H9 (cell line): ENCODE results near the gene SELENOV. TPM values are rescaled to one million over a fixed set of nuclear protein-coding genes. Genes with fewer than 3 reads are reported as not detected.

Source experiments
- DNase-seq: peaks from one replicate; pipeline ENCODE4 v3.0.0-alpha.2; 2017
- H2AFZ ChIP-seq: one replicate; pipeline ENCODE4 v1.6.1; 2013; ENCODE audit warnings: mild to moderate bottlenecking, low read length, control low read depth, moderate library complexity
- H2AK5ac ChIP-seq: 2 replicates; pipeline ENCODE4 v1.6.1; 2013; ENCODE audit warnings: low read length, control low read depth, mixed read lengths; ENCODE audit not compliant: insufficient read length
- H2BK120ac ChIP-seq: one replicate; pipeline ENCODE4 v1.6.1; 2013; ENCODE audit warnings: low read depth, mild to moderate bottlenecking, low read length, control low read depth, inconsistent platforms; ENCODE audit not compliant: poor library complexity, severe bottlenecking
- H2BK12ac ChIP-seq: 2 replicates; pipeline ENCODE4 v1.6.1; 2013; ENCODE audit warnings: low read length, control low read depth, mixed read lengths, low read depth; ENCODE audit not compliant: insufficient read length
- H2BK15ac ChIP-seq: 2 replicates; pipeline ENCODE4 v1.6.1; 2013; ENCODE audit warnings: low read depth, low read length, control low read depth
- H2BK20ac ChIP-seq: one replicate; pipeline ENCODE4 v1.6.1; 2013; ENCODE audit warnings: low read depth, mild to moderate bottlenecking, low read length, control low read depth, inconsistent platforms; ENCODE audit not compliant: poor library complexity, severe bottlenecking
- H2BK5ac ChIP-seq: 2 replicates; pipeline ENCODE4 v1.6.1; 2013; ENCODE audit warnings: low read length, control low read depth, mixed read lengths; ENCODE audit not compliant: insufficient read length
- H3K14ac ChIP-seq: 2 replicates; pipeline ENCODE4 v1.6.1; 2013; ENCODE audit warnings: low read length, control low read depth; ENCODE audit not compliant: insufficient read depth
- H3K18ac ChIP-seq: 2 replicates; pipeline ENCODE4 v1.6.1; 2013; ENCODE audit warnings: low read depth, mild to moderate bottlenecking, mixed read lengths, low read length, control low read depth; ENCODE audit not compliant: insufficient read length
- H3K23ac ChIP-seq: 2 replicates; pipeline ENCODE4 v1.6.1; 2013; ENCODE audit warnings: low read length, control low read depth, mixed read lengths, low read depth; ENCODE audit not compliant: insufficient read length
- H3K23me2 ChIP-seq: 2 replicates; pipeline ENCODE4 v1.6.1; 2013; ENCODE audit warnings: low read depth, mild to moderate bottlenecking, mixed read lengths, low read length, control low read depth; ENCODE audit not compliant: insufficient read length, poor library complexity, severe bottlenecking
- H3K27ac ChIP-seq: 2 replicates; pipeline ENCODE4 v1.5.1; 2013; ENCODE audit warnings: low read length, control low read depth, mixed read lengths, low read depth; ENCODE audit not compliant: insufficient read length
- H3K27me3 ChIP-seq: 2 replicates; pipeline ENCODE4 v1.6.1; 2013; ENCODE audit warnings: low read length, control low read depth, inconsistent platforms; ENCODE audit not compliant: insufficient read depth
- H3K4ac ChIP-seq: 2 replicates; pipeline ENCODE4 v1.6.1; 2013; ENCODE audit warnings: low read depth, mild to moderate bottlenecking, control low read depth, inconsistent platforms, low read length, moderate library complexity
- H3K4me1 ChIP-seq: 2 replicates; pipeline ENCODE4 v1.6.1; 2013; ENCODE audit warnings: low read length, control low read depth, inconsistent platforms; ENCODE audit not compliant: insufficient read depth
- H3K4me2 ChIP-seq: 2 replicates; pipeline ENCODE4 v1.6.1; 2013; ENCODE audit warnings: low read length, control low read depth, mixed read lengths; ENCODE audit not compliant: insufficient read length, insufficient read depth
- H3K56ac ChIP-seq: 2 replicates; pipeline ENCODE4 v1.6.1; 2013; ENCODE audit warnings: low read depth, mild to moderate bottlenecking, mixed read lengths, low read length, control low read depth; ENCODE audit not compliant: insufficient read length
- H3K79me1 ChIP-seq: 2 replicates; pipeline ENCODE4 v1.6.1; 2013; ENCODE audit warnings: low read depth, mild to moderate bottlenecking, moderate library complexity, low read length, control low read depth, inconsistent platforms; ENCODE audit not compliant: insufficient read depth, poor library complexity, severe bottlenecking
- H3K79me2 ChIP-seq: 2 replicates; pipeline ENCODE4 v1.6.1; 2013; ENCODE audit warnings: low read length, control low read depth, inconsistent platforms; ENCODE audit not compliant: insufficient read depth
- H3K9ac ChIP-seq: 2 replicates; pipeline ENCODE4 v1.6.1; 2013; ENCODE audit warnings: low read length, control low read depth, mixed read lengths; ENCODE audit not compliant: insufficient read length; ENCODE audit errors: extremely low read depth
- H3K9me3 ChIP-seq: one replicate; pipeline ENCODE4 v1.6.1; 2013; ENCODE audit warnings: low read depth, low read length, inconsistent platforms; ENCODE audit not compliant: control insufficient read depth
- H3T11ph ChIP-seq: one replicate; pipeline ENCODE4 v1.6.1; 2013; ENCODE audit warnings: mild to moderate bottlenecking, low read length, control low read depth, inconsistent platforms
- H4K20me1 ChIP-seq: one replicate; pipeline ENCODE4 v1.6.1; 2013; ENCODE audit not compliant: control insufficient read depth, insufficient read length, insufficient read depth
- H4K5ac ChIP-seq: 2 replicates; pipeline ENCODE4 v1.6.1; 2013; ENCODE audit warnings: low read depth, mild to moderate bottlenecking, mixed read lengths, low read length, control low read depth; ENCODE audit not compliant: insufficient read length
- H4K8ac ChIP-seq: replicated peaks from 2 replicates; pipeline ENCODE4 v1.6.1; 2013; ENCODE audit warnings: low read length, control low read depth, mixed read lengths, low read depth; ENCODE audit not compliant: insufficient read length
- H4K91ac ChIP-seq: 2 replicates; pipeline ENCODE4 v1.6.1; 2013; ENCODE audit warnings: low read depth, mild to moderate bottlenecking, moderate library complexity, mixed read lengths, low read length, control low read depth; ENCODE audit not compliant: insufficient read length
- H3K27ac Mint-ChIP-seq, 3 experiments: 2 replicates in 2 of 3; 3 replicates in 1 of 3; pipeline ENCODE4 v1.8.0; 2020 to 2021; ENCODE audit warnings: mixed read lengths in 3 of 3, mild to moderate bottlenecking in 1 of 3, moderate library complexity in 1 of 3
- H3K27me3 Mint-ChIP-seq: 2 replicates; pipeline ENCODE4 v1.8.0; 2021; ENCODE audit warnings: low read depth, mild to moderate bottlenecking, moderate library complexity, mixed read lengths
- H3K36me3 Mint-ChIP-seq, 3 experiments: 2 replicates in 2 of 3; 3 replicates in 1 of 3; pipeline ENCODE4 v1.8.0; 2020 to 2021; ENCODE audit warnings: low read depth in 3 of 3, mixed read lengths in 3 of 3; ENCODE audit not compliant: insufficient read depth in 1 of 3
- H3K4me1 Mint-ChIP-seq, 2 experiments: 2 replicates each; pipeline ENCODE4 v1.8.0; 2020; ENCODE audit warnings: mixed read lengths in 2 of 2
- H3K4me3 Mint-ChIP-seq, 2 experiments: 2 replicates in 1 of 2; 3 replicates in 1 of 2; pipeline ENCODE4 v1.8.0; 2020 to 2021; ENCODE audit warnings: mild to moderate bottlenecking in 2 of 2, mixed read lengths in 2 of 2, moderate library complexity in 1 of 2
- H3K9me3 Mint-ChIP-seq, 2 experiments: 2 replicates in 1 of 2; 3 replicates in 1 of 2; pipeline ENCODE4 v1.8.0; 2020; ENCODE audit warnings: mild to moderate bottlenecking in 2 of 2, mixed read lengths in 2 of 2, moderate library complexity in 1 of 2
- CTCF ChIP-seq: fragments of 200-600 bp; sonication (generic); conservative IDR thresholded peaks from 3 replicates; pipeline ENCODE4 v1.8.0; 2021; ENCODE audit warnings: antibody characterized with exemption, mild to moderate bottlenecking
- WGBS: extraction: QIAGEN DNeasy Blood & Tissue Kit; methylation state at CpG from one replicate; pipeline ENCODE4 v1.1.7; 2013; ENCODE audit warnings: missing lambda C conversion rate, low lambda C conversion rate, mixed read lengths; ENCODE audit not compliant: insufficient read length; ENCODE audit errors: extremely low coverage; 5-methylcytosine and 5-hydroxymethylcytosine counted together
- total RNA-seq: library from RNA; stranded (reverse); gene quantifications from 2 replicates; pipeline ENCODE4 v1.2.1, GENCODE V29; 2021

The SELENOV gene
- total RNA-seq, 1 experiment from 2014 or later = 6.9 TPM

- H3K9me3 ChIP-seq = no peaks in the 10 kb centered on the region
- no peaks in the 10 kb centered on the region for H3K36me3 Mint-ChIP-seq
- H4K20me1 ChIP-seq = no peaks in the 10 kb centered on the region
- no peak overlapping the region for H3K4me2 ChIP-seq
- H3K27me3 ChIP-seq = no peaks in the 10 kb centered on the region
- no peak overlapping the region for H3K27ac Mint-ChIP-seq
- no peak overlapping the region for H4K8ac ChIP-seq
- no peak overlapping the region for H2AK5ac ChIP-seq
- H2BK12ac ChIP-seq = no peak overlapping the region
- H3K9ac ChIP-seq = no peak overlapping the region
- H3K23me2 ChIP-seq = no peaks in the 10 kb centered on the region
- H2BK20ac ChIP-seq = no peak overlapping the region
- H3K23ac ChIP-seq = no peak overlapping the region
- no peaks in the 10 kb centered on the region for H3K79me1 ChIP-seq
- H3K4ac ChIP-seq = no peak overlapping the region
- no peak overlapping the region for H3K14ac ChIP-seq
- H3K9me3 Mint-ChIP-seq = no peaks in the 10 kb centered on the region
- H2BK120ac ChIP-seq = no peak overlapping the region
- no peak for TF ChIP-seq CTCF
- no peaks in the 10 kb centered on the region for H3K79me2 ChIP-seq
- no peaks in the 10 kb centered on the region for H3K4me1 ChIP-seq
- DNase-seq = no peak
- H4K5ac ChIP-seq = no peak overlapping the region
- H2BK15ac ChIP-seq = no peak overlapping the region
- H2BK5ac ChIP-seq = no peak overlapping the region
- H3K4me1 Mint-ChIP-seq = no peaks in the 10 kb centered on the region
- H3K4me3 Mint-ChIP-seq = no peak overlapping the region
- no peak overlapping the region for H3K56ac ChIP-seq
- no peak overlapping the region for H3K27ac ChIP-seq
- no peak overlapping the region for H2AFZ ChIP-seq
- H3T11ph ChIP-seq = no peak overlapping the region
- no peak overlapping the region for H4K91ac ChIP-seq
- no CpG with 5 or more reads among the region's 1 CpG for WGBS
- H3K27me3 Mint-ChIP-seq = peaks cover 6% of the 10 kb centered on the region
- H3K18ac ChIP-seq = no peak overlapping the region
Observed at GRCh38 chr19:39555883-39556282, 40.9 kb downstream of the SELENOV start.
